ENCODE measurements around the gene STPG2.

STPG2 gene

GRCh38 chr4:97900229-97900628 is 243.0 kb downstream of the STPG2 start:
- Histone ChIP-seq H3K4me1 (ENCODE audit: control insufficient read depth, insufficient read depth, low read length) (peaks cover 12% of the 10 kb centered on the region; the same call in 1 of the 2 replicates), H3K4me3 (ENCODE audit: low read depth, low read length) (no peak overlapping the region; the same call in 1 of the 2 replicates), H3K9ac (ENCODE audit: low read depth, low read length) (no peak overlapping the region), H3K27me3 (ENCODE audit: control insufficient read depth, insufficient read depth, low read length) (no peaks in the 10 kb centered on the region), H3K36me3 (ENCODE audit: control insufficient read depth, insufficient read depth, low read length) (no peaks in the 10 kb centered on the region), H3K9me3 (ENCODE audit: control insufficient read depth, insufficient read depth, low read length) (no peaks in the 10 kb centered on the region), H3K27ac (ENCODE audit: low read depth, low read length) (no peak overlapping the region)

GRCh38 chr4:97892592-97893266 is 250.5 kb downstream of the STPG2 start:
- H3K27ac ChIP-seq (ENCODE audit: low read depth, low read length) = no peak overlapping the region
- no peaks in the 10 kb centered on the region for H3K36me3 ChIP-seq (ENCODE audit: control insufficient read depth, insufficient read depth, low read length)

GRCh38 chr4:97879942-97880341 is 263.3 kb downstream of the STPG2 start:
- Histone ChIP-seq H3K9ac (ENCODE audit: low read depth, low read length) (no peak overlapping the region), H3K4me3 (ENCODE audit: low read depth, low read length) (no peak overlapping the region), H3K27me3 (ENCODE audit: control insufficient read depth, insufficient read depth, low read length) (no peaks in the 10 kb centered on the region), H3K4me1 (ENCODE audit: control insufficient read depth, insufficient read depth, low read length) (no peaks in the 10 kb centered on the region; the same call in 1 of the 2 replicates), H3K27ac (ENCODE audit: low read depth, low read length) (no peak overlapping the region), H3K36me3 (ENCODE audit: control insufficient read depth, insufficient read depth, low read length) (no peaks in the 10 kb centered on the region), H3K9me3 (ENCODE audit: control insufficient read depth, insufficient read depth, low read length) (no peaks in the 10 kb centered on the region; the same call in 1 of the 2 replicates)

More at GRCh38 chr4:97892592-97893266, 250.5 kb downstream of the STPG2 start:
- no peaks in the 10 kb centered on the region for H3K4me1 ChIP-seq (ENCODE audit: control insufficient read depth, insufficient read depth, low read length)
- H3K4me3 ChIP-seq (ENCODE audit: low read depth, low read length) = no peak overlapping the region
- no peaks in the 10 kb centered on the region for H3K9me3 ChIP-seq (ENCODE audit: control insufficient read depth, insufficient read depth, low read length)
- no peak overlapping the region for H3K9ac ChIP-seq (ENCODE audit: low read depth, low read length)
- H3K27me3 ChIP-seq (ENCODE audit: control insufficient read depth, insufficient read depth, low read length) = no peaks in the 10 kb centered on the region

DNA sequence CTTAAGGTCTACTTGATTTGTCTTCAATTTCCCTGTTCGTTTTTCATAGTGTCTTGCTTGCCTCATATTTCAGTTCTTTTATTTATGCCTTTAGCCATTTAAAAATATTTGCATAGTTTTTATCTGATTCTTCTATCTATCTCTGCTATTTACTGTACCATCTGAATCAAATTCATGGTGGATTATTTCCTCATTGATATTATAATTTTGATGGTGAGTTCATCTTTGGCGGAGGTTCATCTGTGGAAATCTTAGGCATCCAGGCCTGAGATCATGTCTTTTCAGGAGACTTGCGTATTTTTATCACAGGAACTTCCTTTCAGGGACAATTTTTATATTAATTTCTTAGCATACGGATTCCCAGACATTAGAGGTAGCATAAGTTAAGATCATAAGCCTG is 275.2 kb downstream of the STPG2 start:
- Histone ChIP-seq H3K9me3 (ENCODE audit: control insufficient read depth, insufficient read depth, low read length) (no peaks in the 10 kb centered on the region), H3K9ac (ENCODE audit: low read depth, low read length) (no peak overlapping the region), H3K27me3 (ENCODE audit: control insufficient read depth, insufficient read depth, low read length) (no peaks in the 10 kb centered on the region), H3K4me1 (ENCODE audit: control insufficient read depth, insufficient read depth, low read length) (no peaks in the 10 kb centered on the region), H3K27ac (ENCODE audit: low read depth, low read length) (no peak overlapping the region), H3K36me3 (ENCODE audit: control insufficient read depth, insufficient read depth, low read length) (no peaks in the 10 kb centered on the region), H3K4me3 (ENCODE audit: low read depth, low read length) (no peak overlapping the region)

DNA sequence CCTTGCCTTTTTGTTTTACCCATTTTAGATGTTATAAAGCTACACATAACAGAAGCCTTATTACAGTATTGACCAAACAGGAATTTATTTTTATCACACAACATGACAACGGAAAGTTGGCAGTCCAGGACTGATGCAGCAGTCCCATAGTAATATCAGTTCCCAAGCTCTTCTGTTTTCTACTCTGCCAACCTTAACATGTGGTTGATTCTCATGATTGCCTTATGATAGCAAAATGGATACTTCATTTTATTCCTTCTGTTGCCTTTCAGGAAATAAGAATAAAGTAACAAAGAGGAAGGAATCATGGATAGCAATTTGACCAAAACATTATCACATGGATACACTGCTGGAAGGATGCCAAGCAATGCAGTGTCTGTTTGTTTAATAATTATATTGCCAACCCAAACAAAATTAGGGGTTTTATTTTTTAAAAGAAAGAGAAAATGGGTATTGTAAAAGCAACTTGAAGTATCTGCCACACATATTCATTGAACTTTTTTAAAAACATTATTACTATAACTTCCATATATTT is 275.7 kb downstream of the STPG2 start:
- no peaks in the 10 kb centered on the region for H3K9me3 ChIP-seq (ENCODE audit: control insufficient read depth, insufficient read depth, low read length)
- H3K36me3 ChIP-seq (ENCODE audit: control insufficient read depth, insufficient read depth, low read length) = no peaks in the 10 kb centered on the region
- H3K4me1 ChIP-seq (ENCODE audit: control insufficient read depth, insufficient read depth, low read length) = no peaks in the 10 kb centered on the region
- H3K4me3 ChIP-seq (ENCODE audit: low read depth, low read length) = no peak overlapping the region
- no peak overlapping the region for H3K27ac ChIP-seq (ENCODE audit: low read depth, low read length)
- no peak overlapping the region for H3K9ac ChIP-seq (ENCODE audit: low read depth, low read length)
- H3K27me3 ChIP-seq (ENCODE audit: control insufficient read depth, insufficient read depth, low read length) = no peaks in the 10 kb centered on the region

GRCh38 chr4:97866821-97867556 is 276.3 kb downstream of the STPG2 start:
- Histone ChIP-seq H3K27me3 (ENCODE audit: control insufficient read depth, insufficient read depth, low read length) (no peaks in the 10 kb centered on the region), H3K9ac (ENCODE audit: low read depth, low read length) (no peak overlapping the region), H3K27ac (ENCODE audit: low read depth, low read length) (no peak overlapping the region), H3K4me3 (ENCODE audit: low read depth, low read length) (no peak overlapping the region), H3K36me3 (ENCODE audit: control insufficient read depth, insufficient read depth, low read length) (no peaks in the 10 kb centered on the region), H3K4me1 (ENCODE audit: control insufficient read depth, insufficient read depth, low read length) (no peaks in the 10 kb centered on the region), H3K9me3 (ENCODE audit: control insufficient read depth, insufficient read depth, low read length) (no peaks in the 10 kb centered on the region)

GRCh38 chr4:97851115-97851514 is 292.2 kb downstream of the STPG2 start:
- H3K27ac ChIP-seq (ENCODE audit: low read depth, low read length) = no peak overlapping the region
- no peaks in the 10 kb centered on the region for H3K9me3 ChIP-seq (ENCODE audit: control insufficient read depth, insufficient read depth, low read length)
- H3K27me3 ChIP-seq (ENCODE audit: control insufficient read depth, insufficient read depth, low read length) = no peaks in the 10 kb centered on the region
- H3K9ac ChIP-seq (ENCODE audit: low read depth, low read length) = no peak overlapping the region
- H3K36me3 ChIP-seq (ENCODE audit: control insufficient read depth, insufficient read depth, low read length) = no peaks in the 10 kb centered on the region
- H3K4me1 ChIP-seq (ENCODE audit: control insufficient read depth, insufficient read depth, low read length) = peaks cover 11% of the 10 kb centered on the region
- H3K4me3 ChIP-seq (ENCODE audit: low read depth, low read length) = no peak overlapping the region

GRCh38 chr4:97845758-97846157 is 297.5 kb downstream of the STPG2 start:
- no peak overlapping the region for H3K9ac ChIP-seq (ENCODE audit: low read depth, low read length)
- no peaks in the 10 kb centered on the region for H3K9me3 ChIP-seq (ENCODE audit: control insufficient read depth, insufficient read depth, low read length)
- peaks cover 20% of the 10 kb centered on the region for H3K4me1 ChIP-seq (ENCODE audit: control insufficient read depth, insufficient read depth, low read length)
- H3K4me3 ChIP-seq (ENCODE audit: low read depth, low read length) = no peak overlapping the region
- H3K27me3 ChIP-seq (ENCODE audit: control insufficient read depth, insufficient read depth, low read length) = no peaks in the 10 kb centered on the region
- no peaks in the 10 kb centered on the region for H3K36me3 ChIP-seq (ENCODE audit: control insufficient read depth, insufficient read depth, low read length)
- peak overlapping the region; percentile 82 for H3K27ac ChIP-seq (ENCODE audit: low read depth, low read length)

DNA sequence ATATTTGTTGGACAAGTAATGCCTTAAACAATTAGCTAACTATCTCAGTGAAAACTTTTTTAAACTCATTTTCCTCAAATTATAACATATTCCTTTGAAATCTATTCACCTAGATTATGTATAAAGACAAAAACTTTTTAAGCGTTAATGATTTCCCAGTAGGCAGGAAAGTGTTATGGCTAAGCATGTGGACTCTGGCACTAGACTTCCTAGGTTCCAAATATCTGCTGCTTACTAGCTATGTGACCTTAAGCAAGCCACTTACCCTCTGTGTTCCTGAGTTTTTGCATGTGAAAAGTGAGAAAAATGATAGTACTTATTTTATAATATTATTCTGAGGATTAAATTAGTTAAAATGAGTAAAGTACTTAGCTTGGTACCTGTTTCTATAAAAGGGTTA is 301.8 kb downstream of the STPG2 start:
- Histone ChIP-seq H3K4me1 (ENCODE audit: control insufficient read depth, insufficient read depth, low read length) (peaks cover 9% of the 10 kb centered on the region; the same call in 1 of the 2 replicates), H3K4me3 (ENCODE audit: low read depth, low read length) (no peak overlapping the region), H3K9me3 (ENCODE audit: control insufficient read depth, insufficient read depth, low read length) (no peaks in the 10 kb centered on the region)

DNA sequence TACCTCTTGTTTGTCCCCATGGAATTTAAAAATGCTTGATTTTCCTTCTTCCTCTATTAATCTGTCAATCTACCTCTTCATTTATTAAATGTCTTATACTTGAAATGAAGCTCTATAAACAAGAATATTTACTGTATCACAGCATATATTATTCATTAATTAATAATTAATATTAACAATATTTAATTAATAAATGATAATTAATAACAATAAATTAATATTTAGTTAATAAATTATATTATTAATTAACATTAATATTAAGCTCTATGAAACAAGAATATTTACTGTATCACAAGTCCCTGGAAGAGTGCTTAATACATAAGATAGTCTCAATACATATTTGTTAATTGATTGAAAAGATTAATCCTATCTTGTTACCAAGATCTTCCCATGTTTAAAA is 306.6 kb downstream of the STPG2 start:
- Histone ChIP-seq H3K27ac (ENCODE audit: low read depth, low read length) (no peak overlapping the region), H3K36me3 (ENCODE audit: control insufficient read depth, insufficient read depth, low read length) (no peaks in the 10 kb centered on the region), H3K27me3 (ENCODE audit: control insufficient read depth, insufficient read depth, low read length) (no peaks in the 10 kb centered on the region), H3K4me3 (ENCODE audit: low read depth, low read length) (no peak overlapping the region), H3K4me1 (ENCODE audit: control insufficient read depth, insufficient read depth, low read length) (no peaks in the 10 kb centered on the region), H3K9ac (ENCODE audit: low read depth, low read length) (no peak overlapping the region), H3K9me3 (ENCODE audit: control insufficient read depth, insufficient read depth, low read length) (no peaks in the 10 kb centered on the region)

More for the DNA sequence above, 301.8 kb downstream of the STPG2 start:
- no peaks in the 10 kb centered on the region for H3K27me3 ChIP-seq (ENCODE audit: control insufficient read depth, insufficient read depth, low read length)
- no peak overlapping the region for H3K9ac ChIP-seq (ENCODE audit: low read depth, low read length)
- no peak overlapping the region for H3K27ac ChIP-seq (ENCODE audit: low read depth, low read length)
- H3K36me3 ChIP-seq (ENCODE audit: control insufficient read depth, insufficient read depth, low read length) = no peaks in the 10 kb centered on the region

GRCh38 chr4:97828646-97829045 is 314.6 kb downstream of the STPG2 start:
- H3K36me3 ChIP-seq (ENCODE audit: control insufficient read depth, insufficient read depth, low read length) = no peaks in the 10 kb centered on the region
- H3K4me1 ChIP-seq (ENCODE audit: control insufficient read depth, insufficient read depth, low read length) = no peaks in the 10 kb centered on the region
- H3K9me3 ChIP-seq (ENCODE audit: control insufficient read depth, insufficient read depth, low read length) = no peaks in the 10 kb centered on the region
- H3K27me3 ChIP-seq (ENCODE audit: control insufficient read depth, insufficient read depth, low read length) = no peaks in the 10 kb centered on the region
- H3K27ac ChIP-seq (ENCODE audit: low read depth, low read length) = no peak overlapping the region
- H3K4me3 ChIP-seq (ENCODE audit: low read depth, low read length) = no peak overlapping the region
- H3K9ac ChIP-seq (ENCODE audit: low read depth, low read length) = no peak overlapping the region
